Endodermal cell (in vitro differentiated cells): Measurements from ENCODE around the gene STARD6. TPM values are rescaled to one million over a fixed set of nuclear protein-coding genes. Genes with fewer than 3 reads are reported as not detected.

Source experiments
- DNase-seq: peaks from one replicate; pipeline ENCODE4 v3.0.0-alpha.2; 2017
- H3K27ac ChIP-seq: 2 replicates; pipeline ENCODE4 v1.5.1; 2013; ENCODE audit warnings: mild to moderate bottlenecking, low read depth, low read length, moderate library complexity
- H3K27me3 ChIP-seq: 2 replicates; pipeline ENCODE4 v1.6.1; 2013; ENCODE audit warnings: mild to moderate bottlenecking, low read length, moderate library complexity; ENCODE audit not compliant: insufficient read depth, control insufficient read depth, poor library complexity, severe bottlenecking
- H3K36me3 ChIP-seq: 2 replicates; pipeline ENCODE4 v1.7.0; 2013; ENCODE audit warnings: mild to moderate bottlenecking, low read length, moderate library complexity; ENCODE audit not compliant: control insufficient read depth, insufficient read depth
- H3K4me1 ChIP-seq: one replicate; pipeline ENCODE4 v1.7.0; 2013; ENCODE audit warnings: low read length; ENCODE audit not compliant: control insufficient read depth, insufficient read depth
- H3K4me3 ChIP-seq: 2 replicates; pipeline ENCODE4 v1.5.1; 2013; ENCODE audit warnings: mild to moderate bottlenecking, low read length, moderate library complexity
- H3K9ac ChIP-seq: 2 replicates; pipeline ENCODE4 v1.6.1; 2013; ENCODE audit warnings: mild to moderate bottlenecking, low read length, moderate library complexity; ENCODE audit not compliant: poor library complexity, severe bottlenecking; ENCODE audit errors: extremely low read depth
- H3K9me3 ChIP-seq: 2 replicates; pipeline ENCODE4 v1.6.1; 2013; ENCODE audit warnings: mild to moderate bottlenecking, low read length, moderate library complexity; ENCODE audit not compliant: control insufficient read depth
- H3K27ac Mint-ChIP-seq: 2 replicates; pipeline ENCODE4 v1.8.0; 2020; ENCODE audit warnings: mixed read lengths
- H3K27me3 Mint-ChIP-seq: 2 replicates; pipeline ENCODE4 v1.8.0; 2021; ENCODE audit warnings: mild to moderate bottlenecking, mixed read lengths; ENCODE audit not compliant: insufficient read depth
- H3K36me3 Mint-ChIP-seq: 2 replicates; pipeline ENCODE4 v1.8.0; 2020; ENCODE audit warnings: low read depth, mixed read lengths
- H3K4me1 Mint-ChIP-seq: 2 replicates; pipeline ENCODE4 v1.8.0; 2020; ENCODE audit warnings: mixed read lengths
- H3K4me3 Mint-ChIP-seq: 2 replicates; pipeline ENCODE4 v1.8.0; 2020; ENCODE audit warnings: mild to moderate bottlenecking, moderate library complexity, mixed read lengths
- H3K9me3 Mint-ChIP-seq: 2 replicates; pipeline ENCODE4 v1.8.0; 2020; ENCODE audit warnings: mild to moderate bottlenecking, mixed read lengths
- CTCF ChIP-seq: fragments of 200-600 bp; sonication (generic); conservative IDR thresholded peaks from 2 replicates; pipeline ENCODE4 v1.5.0; 2021; ENCODE audit warnings: antibody characterized with exemption, mild to moderate bottlenecking
- WGBS, 2 experiments: methylation state at CpG; one replicate each; pipeline versions ENCODE4 v1.1.5 to v1.1.7; 2013; ENCODE audit warnings: missing lambda C conversion rate in 2 of 2, mixed read lengths in 1 of 2; ENCODE audit not compliant: insufficient coverage in 1 of 2, insufficient read length in 1 of 2; 5-methylcytosine and 5-hydroxymethylcytosine counted together
- total RNA-seq, 2 donors: library from RNA; stranded (reverse); fragmentation: NEBNext Ultra II Directional in 1 of 2; extraction: Animal tissue kit (Norgen Biotek cat#: 25700) in 1 of 2; gene quantifications; 2 replicates in 1 of 2; 3 replicates in 1 of 2; pipeline ENCODE4 v1.2.1, GENCODE V29; 2021

The STARD6 gene
- total RNA-seq, 2 donors from 2014 or later = not detected

DNA sequence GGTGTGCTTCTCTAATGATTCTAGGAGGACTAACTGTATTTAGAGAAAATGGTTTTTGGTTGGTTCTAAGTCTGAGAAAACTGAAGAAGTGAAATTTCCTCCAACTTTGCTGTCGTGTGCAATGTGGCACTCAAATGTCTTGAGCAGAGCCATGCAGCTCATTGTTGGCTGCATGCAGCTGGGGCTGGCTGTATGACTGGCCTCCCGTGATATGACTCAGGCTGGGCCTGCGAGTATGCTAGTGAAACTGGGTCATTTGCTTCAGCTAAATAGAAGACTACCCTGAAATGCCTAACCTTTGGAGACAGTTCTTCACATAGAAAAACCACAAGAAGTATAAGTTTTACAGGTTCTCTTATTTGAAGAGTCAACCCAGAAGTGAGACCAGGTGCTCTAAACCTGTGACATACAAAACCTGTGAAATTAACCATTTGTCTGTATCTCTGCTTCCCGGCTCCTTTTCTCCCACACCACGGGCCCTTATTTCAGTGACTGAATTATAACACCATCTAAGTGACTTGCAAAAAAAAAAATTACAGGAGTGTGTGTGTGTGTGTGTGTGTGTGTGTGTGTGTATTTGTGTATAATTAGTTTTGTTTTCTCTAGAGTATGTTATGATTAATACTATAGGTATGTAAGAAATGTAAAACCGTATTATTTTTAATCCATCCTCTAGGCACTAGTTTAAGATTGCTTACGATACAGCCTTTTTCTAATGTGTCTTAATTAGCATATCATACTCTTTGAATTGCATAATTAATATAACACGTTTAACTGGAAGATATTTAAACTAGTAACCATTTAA lies 72.5 kb downstream of the STARD6 start:
- no peak overlapping the region for H3K27ac ChIP-seq
- DNase-seq = no peak
- no peak overlapping the region for H3K4me3 ChIP-seq
- H3K27me3 Mint-ChIP-seq = no peaks in the 10 kb centered on the region
- H3K9me3 ChIP-seq = peaks cover 21% of the 10 kb centered on the region
- H3K27ac Mint-ChIP-seq = no peak overlapping the region
- H3K4me3 Mint-ChIP-seq = no peak overlapping the region
- 86 to 90% methylated on average over 3 to 6 of the region's 8 CpGs for WGBS, 2 experiments
- H3K36me3 ChIP-seq = peaks cover 82% of the 10 kb centered on the region
- TF ChIP-seq CTCF = no peak
- H3K27me3 ChIP-seq = no peaks in the 10 kb centered on the region
- no peak overlapping the region for H3K9ac ChIP-seq
- H3K9me3 Mint-ChIP-seq = peaks cover 12% of the 10 kb centered on the region
- peaks cover under 1% of the 10 kb centered on the region for H3K4me1 ChIP-seq
- peaks cover under 1% of the 10 kb centered on the region for H3K4me1 Mint-ChIP-seq
- H3K36me3 Mint-ChIP-seq = peaks cover 61% of the 10 kb centered on the region

- H3K27ac Mint-ChIP-seq = peak overlapping the region; percentile 56
- no peak overlapping the region for H3K4me3 ChIP-seq
Observed at GRCh38 chr18:54284535-54284934, 73.1 kb downstream of the STARD6 start.

DNA sequence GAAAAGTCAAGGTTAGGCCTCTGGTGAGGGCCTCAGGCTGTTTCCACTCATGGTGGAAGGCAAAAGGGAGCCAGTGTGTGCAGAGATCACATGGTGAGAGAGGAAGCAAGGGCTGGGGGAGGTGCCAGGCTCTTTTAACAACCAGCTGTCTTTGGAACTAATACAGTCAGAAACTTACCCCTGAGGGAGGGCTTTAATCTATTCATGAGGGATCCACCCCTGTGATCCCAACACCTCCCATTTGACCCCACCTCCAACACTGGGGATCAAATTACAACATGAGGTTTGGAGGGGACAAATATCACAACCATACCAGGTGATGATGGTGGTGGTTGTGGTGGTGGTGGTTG lies 77.5 kb downstream of the STARD6 start:
- Mint-ChIP-seq H3K27me3 (no peaks in the 10 kb centered on the region), H3K4me1 (peaks cover 5% of the 10 kb centered on the region), H3K9me3 (no peaks in the 10 kb centered on the region), H3K4me3 (no peak overlapping the region), H3K36me3 (peaks cover 72% of the 10 kb centered on the region), H3K27ac (peak overlapping the region; percentile 79)
- TF ChIP-seq CTCF = no peak
- H3K36me3 ChIP-seq = peaks cover 83% of the 10 kb centered on the region
- no peak overlapping the region for H3K27ac ChIP-seq
- DNase-seq = peak; percentile 57
- H3K27me3 ChIP-seq = no peaks in the 10 kb centered on the region
- H3K9ac ChIP-seq = no peak overlapping the region
- no peak overlapping the region for H3K4me3 ChIP-seq
- H3K4me1 ChIP-seq = peaks cover 5% of the 10 kb centered on the region
- peaks cover 7% of the 10 kb centered on the region for H3K9me3 ChIP-seq

More at GRCh38 chr18:54284535-54284934, 73.1 kb downstream of the STARD6 start:
- H3K9me3 Mint-ChIP-seq = peaks cover 7% of the 10 kb centered on the region
- peaks cover 21% of the 10 kb centered on the region for H3K9me3 ChIP-seq
- WGBS, 2 experiments = 91 to 96% methylated on average over 3 of the region's 3 CpGs
- H3K4me1 Mint-ChIP-seq = peaks cover 5% of the 10 kb centered on the region
- H3K27me3 ChIP-seq = no peaks in the 10 kb centered on the region
- no peak overlapping the region for H3K4me3 Mint-ChIP-seq
- peaks cover 5% of the 10 kb centered on the region for H3K4me1 ChIP-seq
- no peak overlapping the region for H3K9ac ChIP-seq
- H3K27ac ChIP-seq = no peak overlapping the region
- peaks cover 60% of the 10 kb centered on the region for H3K36me3 Mint-ChIP-seq
- no peaks in the 10 kb centered on the region for H3K27me3 Mint-ChIP-seq
- TF ChIP-seq CTCF = no peak
- no peak for DNase-seq
- peaks cover 89% of the 10 kb centered on the region for H3K36me3 ChIP-seq
